ENCODE results near the gene FAT1. TPM values are rescaled to one million over a fixed set of nuclear protein-coding genes. Genes with fewer than 3 reads are reported as not detected.

FAT1 gene
- total RNA-seq, 4 donors from 2014 or later, result 2.3 to 9.7 (median 4.8) TPM

- Histone ChIP-seq H3K9me3 (no peaks in the 10 kb centered on the region), H3K36me3 (no peaks in the 10 kb centered on the region), H3K4me1 (no peaks in the 10 kb centered on the region), H3K27me3 (no peaks in the 10 kb centered on the region), H3K4me3 (no peak overlapping the region), H3K27ac (no peak overlapping the region)
- in situ Hi-C loops (cut with MboI; ENCODE audit: low sequenced_read_pairs in 4 of 4), result loop anchor here in 1 of 4 donors (25.0 kb wide), 1 partner anchor 310 kb away; no protein-coding TSS in a partner anchor
- DNase-seq (no peak), ATAC-seq (no peak)
- intact Hi-C loops (cut with DNase I; ENCODE audit: low total_unique reads), result no loop called here
- TF ChIP-seq POLR2A (IDR thresholded peaks at IDR 0.05), result no peak
These were observed 126.7 kb downstream of the FAT1 start for GRCh38 chr4:186596850-186597390.

GRCh38 chr4:186596346-186596745 lies 127.3 kb downstream of the FAT1 start:
- no peaks in the 10 kb centered on the region for H3K9me3 ChIP-seq
- H3K27ac ChIP-seq, result no peak overlapping the region
- in situ Hi-C loops (cut with MboI; ENCODE audit: low sequenced_read_pairs in 4 of 4) (loop anchor here in 1 of 4 donors (25.0 kb wide), 1 partner anchor 309 kb away; no protein-coding TSS in a partner anchor), intact Hi-C loops (cut with DNase I; ENCODE audit: low total_unique reads) (no loop called here)
- no peak for ATAC-seq
- H3K36me3 ChIP-seq, result no peaks in the 10 kb centered on the region
- H3K4me3 ChIP-seq, result no peak overlapping the region
- H3K4me1 ChIP-seq, result no peaks in the 10 kb centered on the region
- H3K27me3 ChIP-seq, result no peaks in the 10 kb centered on the region
- TF ChIP-seq, protein P1, sequence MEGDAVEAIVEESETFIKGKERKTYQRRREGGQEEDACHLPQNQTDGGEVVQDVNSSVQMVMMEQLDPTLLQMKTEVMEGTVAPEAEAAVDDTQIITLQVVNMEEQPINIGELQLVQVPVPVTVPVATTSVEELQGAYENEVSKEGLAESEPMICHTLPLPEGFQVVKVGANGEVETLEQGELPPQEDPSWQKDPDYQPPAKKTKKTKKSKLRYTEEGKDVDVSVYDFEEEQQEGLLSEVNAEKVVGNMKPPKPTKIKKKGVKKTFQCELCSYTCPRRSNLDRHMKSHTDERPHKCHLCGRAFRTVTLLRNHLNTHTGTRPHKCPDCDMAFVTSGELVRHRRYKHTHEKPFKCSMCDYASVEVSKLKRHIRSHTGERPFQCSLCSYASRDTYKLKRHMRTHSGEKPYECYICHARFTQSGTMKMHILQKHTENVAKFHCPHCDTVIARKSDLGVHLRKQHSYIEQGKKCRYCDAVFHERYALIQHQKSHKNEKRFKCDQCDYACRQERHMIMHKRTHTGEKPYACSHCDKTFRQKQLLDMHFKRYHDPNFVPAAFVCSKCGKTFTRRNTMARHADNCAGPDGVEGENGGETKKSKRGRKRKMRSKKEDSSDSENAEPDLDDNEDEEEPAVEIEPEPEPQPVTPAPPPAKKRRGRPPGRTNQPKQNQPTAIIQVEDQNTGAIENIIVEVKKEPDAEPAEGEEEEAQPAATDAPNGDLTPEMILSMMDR (IDR thresholded peaks at IDR 0.05 in 4 of 5, conservative IDR thresholded peaks at IDR 0.05 in 1 of 5), result no peak
- TF ChIP-seq POLR2A (IDR thresholded peaks at IDR 0.05), result no peak
- no peak for DNase-seq

GRCh38 chr4:186593587-186593973 lies 130.1 kb downstream of the FAT1 start:
- TF ChIP-seq POLR2A (IDR thresholded peaks at IDR 0.05), result no peak
- TF ChIP-seq, protein P1 (IDR thresholded peaks at IDR 0.05 in 4 of 5, conservative IDR thresholded peaks at IDR 0.05 in 1 of 5), result no peak
- Histone ChIP-seq H3K27me3 (no peaks in the 10 kb centered on the region), H3K27ac (no peak overlapping the region), H3K36me3 (no peaks in the 10 kb centered on the region), H3K9me3 (no peaks in the 10 kb centered on the region), H3K4me1 (no peaks in the 10 kb centered on the region), H3K4me3 (no peak overlapping the region)
- ATAC-seq, result no peak
- no peak for DNase-seq
- intact Hi-C loops (cut with DNase I; ENCODE audit: low total_unique reads), result no loop called here
- in situ Hi-C loops (cut with MboI; ENCODE audit: low sequenced_read_pairs in 4 of 4), result loop anchor here in 1 of 4 donors (25.0 kb wide), 1 partner anchor 306 kb away; no protein-coding TSS in a partner anchor

GRCh38 chr4:186592966-186593586 lies 130.6 kb downstream of the FAT1 start:
- H3K27me3 ChIP-seq, result no peaks in the 10 kb centered on the region
- in situ Hi-C loops (cut with MboI; ENCODE audit: low sequenced_read_pairs in 4 of 4), result loop anchor here in 1 of 4 donors (25.0 kb wide), 1 partner anchor 306 kb away; no protein-coding TSS in a partner anchor
- no peak for ATAC-seq
- H3K4me3 ChIP-seq, result no peak overlapping the region
- TF ChIP-seq POLR2A (IDR thresholded peaks at IDR 0.05), result no peak
- TF ChIP-seq, protein P1 (IDR thresholded peaks at IDR 0.05 in 4 of 5, conservative IDR thresholded peaks at IDR 0.05 in 1 of 5), result no peak
- H3K27ac ChIP-seq, result no peak overlapping the region
- H3K9me3 ChIP-seq, result no peaks in the 10 kb centered on the region
- no peak for DNase-seq
- no peaks in the 10 kb centered on the region for H3K4me1 ChIP-seq
- no peaks in the 10 kb centered on the region for H3K36me3 ChIP-seq
- intact Hi-C loops (cut with DNase I; ENCODE audit: low total_unique reads), result no loop called here

- intact Hi-C loops (cut with DNase I; ENCODE audit: low total_unique reads) (no loop called here), in situ Hi-C loops (cut with MboI; ENCODE audit: low sequenced_read_pairs in 4 of 4) (loop anchor here in 1 of 4 donors (25.0 kb wide), 1 partner anchor 305 kb away; no protein-coding TSS in a partner anchor)
- Histone ChIP-seq H3K4me1 (no peaks in the 10 kb centered on the region), H3K4me3 (no peak overlapping the region), H3K36me3 (no peaks in the 10 kb centered on the region), H3K9me3 (no peaks in the 10 kb centered on the region), H3K27me3 (no peaks in the 10 kb centered on the region), H3K27ac (no peak overlapping the region)
- DNase-seq (no peak), ATAC-seq (no peak)
- TF ChIP-seq, protein P1 (IDR thresholded peaks at IDR 0.05 in 4 of 5, conservative IDR thresholded peaks at IDR 0.05 in 1 of 5), result no peak
- no peak for TF ChIP-seq POLR2A (IDR thresholded peaks at IDR 0.05)
These were observed 131.2 kb downstream of the FAT1 start for GRCh38 chr4:186592445-186592844.

Data from gastrocnemius medialis (tissue), 4 donors.